Measurements from ENCODE around the gene FBXO46.

FBXO46 gene

DNA sequence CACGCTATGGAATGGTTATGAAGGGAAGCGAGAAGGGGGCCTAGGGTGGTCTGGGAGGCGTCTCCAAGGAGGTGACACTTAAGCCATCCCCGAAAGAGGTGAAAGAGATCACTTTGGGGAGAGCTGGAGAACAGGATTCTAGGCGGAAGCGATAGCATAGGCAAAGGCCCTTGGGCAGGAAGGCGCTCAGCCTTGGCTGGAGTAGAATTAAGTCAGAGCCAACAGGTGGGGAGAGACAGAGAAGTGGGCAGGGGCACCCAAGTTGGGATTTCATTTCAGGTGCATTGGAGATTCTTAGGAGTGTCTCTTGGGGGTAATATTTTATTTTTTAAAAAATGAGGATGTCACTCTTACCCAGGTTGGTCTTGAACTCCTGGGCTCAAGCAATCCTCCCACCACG, 48.6 kb downstream of the FBXO46 start:
- TF ChIP-seq TCF12 (IDR thresholded peaks at IDR 0.05; ENCODE audit: low read depth): no peak
- no peak for TF ChIP-seq YY1 (IDR thresholded peaks at IDR 0.05; ENCODE audit: low read depth)
- no peak for TF ChIP-seq NFIC (IDR thresholded peaks at IDR 0.05)
- no peak for TF ChIP-seq TEAD4 (IDR thresholded peaks at IDR 0.05)
- no peak for TF ChIP-seq REST (IDR thresholded peaks at IDR 0.05; ENCODE audit: low read depth)
- no peak for TF ChIP-seq ZBTB7A (IDR thresholded peaks at IDR 0.05; ENCODE audit: low read depth)
- TF ChIP-seq TAF1 (IDR thresholded peaks at IDR 0.05; ENCODE audit: low read depth): no peak
- no peak for TF ChIP-seq CEBPB (IDR thresholded peaks at IDR 0.05)
- no peak for TF ChIP-seq CREB1 (IDR thresholded peaks at IDR 0.05; ENCODE audit: low read depth)
- no peak for TF ChIP-seq EP300 (IDR thresholded peaks at IDR 0.05; ENCODE audit: borderline replicate concordance)
- no peak for TF ChIP-seq FOXM1 (IDR thresholded peaks at IDR 0.05; ENCODE audit: borderline replicate concordance, low read depth)

- no peak for TF ChIP-seq CEBPB (IDR thresholded peaks at IDR 0.05)
- TF ChIP-seq CREB1 (IDR thresholded peaks at IDR 0.05; ENCODE audit: low read depth): no peak
- TF ChIP-seq REST (IDR thresholded peaks at IDR 0.05; ENCODE audit: low read depth): 0 out of 2 replicates have a peak, but pooled peaks have one; percentile 26
- TF ChIP-seq, protein P1, sequence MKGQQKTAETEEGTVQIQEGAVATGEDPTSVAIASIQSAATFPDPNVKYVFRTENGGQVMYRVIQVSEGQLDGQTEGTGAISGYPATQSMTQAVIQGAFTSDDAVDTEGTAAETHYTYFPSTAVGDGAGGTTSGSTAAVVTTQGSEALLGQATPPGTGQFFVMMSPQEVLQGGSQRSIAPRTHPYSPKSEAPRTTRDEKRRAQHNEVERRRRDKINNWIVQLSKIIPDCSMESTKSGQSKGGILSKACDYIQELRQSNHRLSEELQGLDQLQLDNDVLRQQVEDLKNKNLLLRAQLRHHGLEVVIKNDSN (IDR thresholded peaks at IDR 0.05): peak; percentile 49; the same call in 1 of the 2 replicates
- peak; percentile 61 for TF ChIP-seq EGR1 (IDR thresholded peaks at IDR 0.05)
- TF ChIP-seq YY1 (IDR thresholded peaks at IDR 0.05; ENCODE audit: low read depth): peak; percentile 74
- TF ChIP-seq EP300 (IDR thresholded peaks at IDR 0.05; ENCODE audit: borderline replicate concordance): peak; percentile 51; the same call in 1 of the 2 replicates
- peak; percentile 45; the same call in 1 of the 2 replicates for TF ChIP-seq TEAD4 (IDR thresholded peaks at IDR 0.05)
- TF ChIP-seq FOXM1 (IDR thresholded peaks at IDR 0.05; ENCODE audit: borderline replicate concordance, low read depth): no peak
- peak; percentile 61 for TF ChIP-seq RAD21 (IDR thresholded peaks at IDR 0.05; ENCODE audit: low read depth)
- no peak for TF ChIP-seq ZBTB7A (IDR thresholded peaks at IDR 0.05; ENCODE audit: low read depth)
- TF ChIP-seq NFIC (IDR thresholded peaks at IDR 0.05): peak; percentile 69; the same call in 1 of the 2 replicates
- 0 out of 2 replicates have a peak, but pooled peaks have one; percentile 42 for TF ChIP-seq TAF1 (IDR thresholded peaks at IDR 0.05; ENCODE audit: low read depth)
- peak; percentile 73 for TF ChIP-seq TCF12 (IDR thresholded peaks at IDR 0.05; ENCODE audit: low read depth)
- TF ChIP-seq, protein P2, sequence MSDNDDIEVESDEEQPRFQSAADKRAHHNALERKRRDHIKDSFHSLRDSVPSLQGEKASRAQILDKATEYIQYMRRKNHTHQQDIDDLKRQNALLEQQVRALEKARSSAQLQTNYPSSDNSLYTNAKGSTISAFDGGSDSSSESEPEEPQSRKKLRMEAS (IDR thresholded peaks at IDR 0.05): peak; percentile 62; the same call in 1 of the 2 replicates
Observed at GRCh38 chr19:45681391-45682015, 49.2 kb downstream of the FBXO46 start.

DNA sequence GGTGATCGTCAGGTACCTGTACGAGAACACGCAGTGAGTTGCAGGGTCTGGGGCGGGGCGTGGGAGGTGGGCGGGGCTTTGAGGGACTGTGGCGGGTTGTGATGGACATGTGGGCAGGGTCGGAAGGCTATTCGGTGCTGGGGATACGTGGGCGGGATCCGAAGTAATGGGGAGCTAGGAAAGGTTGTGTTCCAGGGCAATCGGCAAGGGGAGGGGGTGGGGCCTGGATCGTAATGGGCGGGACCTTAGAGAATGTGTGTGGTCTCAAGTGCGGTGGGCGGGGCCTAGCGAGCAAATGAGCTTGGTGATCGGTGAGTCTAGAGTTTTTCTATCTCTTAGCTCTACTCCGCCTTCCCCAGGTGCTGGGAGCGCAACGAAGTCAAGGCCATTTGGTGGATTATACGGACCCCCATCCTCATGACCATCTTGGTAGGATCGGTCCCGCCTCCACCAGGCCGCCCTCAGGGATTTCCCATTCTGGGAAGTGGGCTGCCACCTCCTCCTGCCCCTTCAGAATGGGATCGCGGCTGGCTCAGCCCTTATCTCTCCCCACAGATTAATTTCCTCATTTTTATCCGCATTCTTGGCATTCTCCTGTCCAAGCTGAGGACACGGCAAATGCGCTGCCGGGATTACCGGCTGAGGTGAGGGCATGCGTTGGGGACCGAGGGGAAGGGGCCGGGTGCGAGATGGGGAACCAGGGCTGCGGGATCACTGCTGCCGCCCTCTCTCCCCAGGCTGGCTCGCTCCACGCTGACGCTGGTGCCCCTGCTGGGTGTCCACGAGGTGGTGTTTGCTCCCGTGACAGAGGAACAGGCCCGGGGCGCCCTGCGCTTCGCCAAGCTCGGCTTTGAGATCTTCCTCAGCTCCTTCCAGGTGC, 53.1 kb downstream of the FBXO46 start:
- TF ChIP-seq ZBTB7A (IDR thresholded peaks at IDR 0.05; ENCODE audit: low read depth) (no peak; the same call in 1 of the 2 replicates), REST (IDR thresholded peaks at IDR 0.05; ENCODE audit: low read depth) (no peak), FOXM1 (IDR thresholded peaks at IDR 0.05; ENCODE audit: borderline replicate concordance, low read depth) (no peak), EGR1 (IDR thresholded peaks at IDR 0.05) (peak; percentile 65), TAF1 (IDR thresholded peaks at IDR 0.05; ENCODE audit: low read depth) (no peak), TEAD4 (IDR thresholded peaks at IDR 0.05) (peak; percentile 82), CREB1 (IDR thresholded peaks at IDR 0.05; ENCODE audit: low read depth) (peak; percentile 26; the same call in 1 of the 2 replicates), EP300 (IDR thresholded peaks at IDR 0.05; ENCODE audit: borderline replicate concordance) (no peak), RAD21 (IDR thresholded peaks at IDR 0.05; ENCODE audit: low read depth) (no peak), YY1 (IDR thresholded peaks at IDR 0.05; ENCODE audit: low read depth) (no peak), NFIC (IDR thresholded peaks at IDR 0.05) (no peak)
- TF ChIP-seq, protein P1 (IDR thresholded peaks at IDR 0.05): peak; percentile 23; the same call in 1 of the 2 replicates
- TF ChIP-seq, protein P2 (IDR thresholded peaks at IDR 0.05): peak; percentile 53

Measured in Ishikawa (cell line).